GM18498 (cell line): Measurements from ENCODE around the gene ZWILCH.
"Not testable (repeated sequence)": the region's sequence is repeated elsewhere in the genome, so short reads cannot be mapped to it uniquely, and the experiment has no call there.

Source experiments
- ATAC-seq: cut with Tn5 transposase; IDR thresholded peaks from one replicate; pipeline ENCODE4 v1.9.1; 2021; ENCODE audit warnings: mild to moderate bottlenecking, moderate library complexity; ENCODE audit not compliant: unreplicated experiment

Gene ZWILCH

DNA sequence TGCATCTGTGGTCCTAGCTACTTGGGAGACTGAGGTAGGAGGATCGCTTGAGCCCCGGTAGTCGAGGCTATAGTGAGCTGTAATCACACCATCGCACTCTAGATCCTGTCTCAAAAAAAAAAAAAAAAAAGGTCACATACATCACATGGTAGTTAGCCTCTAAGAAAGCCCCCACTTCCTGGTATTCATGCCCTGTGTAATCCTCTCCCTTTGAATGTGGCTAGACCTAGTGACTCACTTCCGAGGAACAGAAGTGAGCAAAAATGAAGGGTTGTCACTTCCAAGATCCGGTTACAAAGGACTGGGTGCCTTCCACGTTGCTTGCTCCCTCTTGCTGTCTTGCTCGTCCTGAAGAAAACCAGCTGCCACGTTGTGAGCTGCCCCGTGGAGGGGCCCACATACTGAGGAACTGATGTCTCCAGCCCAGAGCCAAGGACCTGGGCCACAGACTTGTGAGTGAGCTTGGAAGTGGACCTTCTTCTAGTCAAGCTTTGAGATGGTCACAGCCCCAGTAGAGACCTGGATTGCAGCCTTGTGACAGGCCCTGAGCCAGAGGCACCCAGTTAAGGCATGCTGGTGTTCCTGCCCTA, 73.3 kb downstream of the ZWILCH start:
- no peak for ATAC-seq

DNA sequence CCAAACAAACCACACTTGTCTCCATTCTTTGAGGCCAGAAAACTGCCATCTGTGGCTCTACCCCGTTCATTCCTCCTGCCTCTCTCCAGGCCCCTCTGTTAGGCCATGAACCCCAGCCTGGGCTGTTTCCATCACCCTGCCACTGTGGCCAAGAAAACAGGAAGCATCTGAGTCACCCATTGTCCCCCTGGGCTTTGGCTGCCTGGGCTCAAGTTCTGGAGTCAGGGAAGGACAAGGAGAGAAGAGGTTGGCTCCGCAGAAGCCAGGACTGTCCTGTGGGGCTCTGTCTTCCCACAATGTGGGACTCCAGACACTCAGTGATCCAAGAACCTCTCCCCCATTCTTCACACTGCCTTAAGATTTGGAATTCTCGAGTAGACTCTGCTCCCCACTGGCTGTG, 75.5 kb downstream of the ZWILCH start:
- no peak for ATAC-seq

DNA sequence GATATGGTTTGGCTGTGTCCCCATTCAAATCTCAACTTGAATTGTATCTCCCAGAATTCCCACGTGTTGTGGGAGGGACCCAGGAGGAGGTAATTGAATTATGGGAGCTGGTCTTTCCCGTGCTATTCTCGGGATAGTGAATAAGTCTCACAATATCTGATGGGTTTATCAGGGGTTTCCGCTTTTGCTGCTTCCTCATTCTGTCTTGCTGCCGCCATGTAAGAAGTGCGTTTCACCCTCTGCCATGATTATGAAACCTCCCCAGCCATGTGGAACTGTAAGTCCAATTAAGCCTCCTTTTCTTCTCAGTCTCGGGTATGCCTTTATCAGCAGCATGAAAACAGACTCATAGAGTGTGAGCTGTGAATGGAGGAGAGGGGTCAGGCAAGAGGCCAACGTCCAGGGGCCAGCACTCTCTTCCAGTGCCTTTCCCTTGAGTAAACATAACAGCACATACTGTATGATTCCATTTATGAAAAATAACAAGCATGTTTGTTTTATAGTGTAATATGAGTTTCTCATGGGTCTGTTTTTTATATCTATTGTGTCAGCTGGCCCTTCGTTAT, 76.9 kb downstream of the ZWILCH start:
- ATAC-seq: no peak

DNA sequence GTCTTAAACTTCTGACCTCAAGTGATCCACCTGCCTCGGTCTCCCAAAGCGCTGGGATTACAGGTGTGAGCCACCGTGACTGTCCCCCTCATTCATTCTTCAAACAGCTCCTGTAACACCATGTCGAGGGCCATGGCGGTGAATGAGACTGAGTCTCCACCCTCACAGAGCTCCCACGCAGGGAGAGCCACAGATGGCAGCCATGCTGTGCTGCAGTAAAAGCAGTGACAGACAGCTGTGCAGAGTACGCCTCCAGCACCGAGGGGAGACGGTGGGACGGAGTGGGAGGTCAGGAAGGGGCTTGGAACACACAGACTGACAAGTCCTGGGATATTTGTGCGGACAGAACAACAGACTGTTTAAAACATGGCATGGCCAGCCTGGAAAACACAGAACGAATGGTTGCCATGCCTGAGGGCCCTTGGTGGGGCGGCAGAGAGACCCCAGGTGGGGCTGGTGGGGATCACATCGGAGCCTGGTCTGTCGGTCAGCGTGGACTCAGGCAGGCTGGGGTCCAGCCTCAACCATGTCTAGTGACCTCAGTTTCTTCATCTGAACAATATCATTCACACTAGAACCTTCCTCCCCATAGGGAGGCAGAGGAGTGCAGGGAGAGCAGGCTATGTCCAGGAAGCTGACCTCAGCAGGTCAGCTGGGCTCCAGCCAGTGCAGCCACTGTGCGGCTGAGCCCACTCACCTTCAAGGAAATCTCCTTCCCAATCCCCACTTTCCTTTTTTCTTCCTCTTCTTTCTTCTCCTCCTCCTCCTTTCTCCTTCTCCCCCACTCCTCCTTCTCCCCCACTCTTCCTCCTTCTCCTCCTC, 81.2 kb downstream of the ZWILCH start:
- no peak for ATAC-seq

DNA sequence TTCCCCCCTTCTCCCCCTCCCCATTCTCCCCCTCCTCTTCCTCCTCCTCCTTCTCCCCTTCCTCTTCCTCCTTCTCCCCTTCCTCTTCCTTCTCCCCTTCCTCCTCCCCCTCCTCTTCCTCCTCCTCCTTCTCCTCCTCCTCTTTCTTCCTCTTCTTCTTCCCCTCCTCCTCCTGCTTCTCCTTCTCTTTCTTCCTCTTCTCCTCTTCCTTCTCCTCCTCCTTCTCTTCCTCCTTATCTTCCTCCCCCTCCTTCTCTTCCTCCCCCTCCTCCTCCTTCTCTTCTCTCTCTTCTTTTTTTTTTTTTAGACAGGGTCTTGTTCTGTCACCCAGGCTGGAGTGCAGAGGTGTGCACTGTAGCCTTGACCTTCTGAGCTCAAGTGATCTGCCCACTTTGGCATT, 81.9 kb downstream of the ZWILCH start:
- ATAC-seq: no peak

DNA sequence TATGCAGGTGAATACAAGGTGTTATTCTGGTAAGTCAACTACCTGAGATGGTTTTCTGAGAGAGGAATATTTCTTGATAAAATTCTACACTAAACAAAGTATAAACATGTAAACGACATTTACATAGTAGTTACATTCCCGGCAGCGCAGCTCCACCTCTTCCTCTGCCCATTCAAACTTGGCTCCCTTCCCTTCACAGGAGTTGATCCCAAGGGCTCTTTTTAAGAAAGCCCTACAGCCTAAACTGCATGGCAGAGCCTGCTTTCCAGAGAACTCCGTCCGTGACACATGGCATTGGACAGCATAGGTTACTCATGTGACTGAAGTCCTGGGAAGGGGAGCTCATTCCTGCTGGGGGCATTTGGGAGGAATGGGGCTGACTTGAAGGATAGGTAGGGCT, 82.6 kb downstream of the ZWILCH start:
- ATAC-seq: no peak

DNA sequence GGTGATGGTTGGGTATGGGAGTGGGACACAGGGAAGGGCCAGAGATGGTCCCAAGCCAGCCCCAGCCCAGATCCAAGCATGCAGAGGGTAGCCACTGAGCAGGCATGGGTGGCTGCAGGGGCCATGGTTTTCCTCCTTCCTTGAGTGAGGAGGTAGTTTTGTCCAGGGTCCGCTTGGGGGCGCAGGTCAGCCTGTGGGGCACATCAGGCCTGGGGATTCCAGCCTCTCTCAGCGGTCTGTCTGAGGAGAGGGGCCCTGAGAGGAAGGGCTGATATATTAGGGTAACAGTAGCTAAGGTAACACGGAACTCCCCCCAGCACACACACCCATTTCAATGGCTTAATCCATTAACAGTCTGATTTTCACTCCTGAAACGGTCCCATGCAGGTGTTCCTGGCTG, 83.4 kb downstream of the ZWILCH start:
- no peak for ATAC-seq

DNA sequence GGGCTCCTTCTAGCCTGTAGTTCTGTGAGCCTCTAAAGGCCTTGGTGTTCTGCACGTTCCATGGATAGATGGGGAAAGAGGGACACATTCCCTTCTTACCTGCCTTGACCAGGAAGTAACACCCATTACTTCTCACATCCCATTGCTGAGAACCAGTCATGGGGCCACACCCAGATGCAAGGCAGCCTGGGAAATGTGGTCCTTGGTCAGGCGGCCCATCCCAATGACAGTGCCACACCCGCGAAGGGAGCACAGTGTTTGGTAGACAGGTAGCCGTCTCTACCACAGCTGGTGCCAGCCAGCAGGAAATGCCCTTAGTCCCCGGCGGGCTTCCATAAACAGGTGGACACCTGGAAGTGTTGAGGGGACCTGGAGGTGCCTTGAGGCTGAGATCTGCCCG, 83.8 kb downstream of the ZWILCH start:
- ATAC-seq: no peak

DNA sequence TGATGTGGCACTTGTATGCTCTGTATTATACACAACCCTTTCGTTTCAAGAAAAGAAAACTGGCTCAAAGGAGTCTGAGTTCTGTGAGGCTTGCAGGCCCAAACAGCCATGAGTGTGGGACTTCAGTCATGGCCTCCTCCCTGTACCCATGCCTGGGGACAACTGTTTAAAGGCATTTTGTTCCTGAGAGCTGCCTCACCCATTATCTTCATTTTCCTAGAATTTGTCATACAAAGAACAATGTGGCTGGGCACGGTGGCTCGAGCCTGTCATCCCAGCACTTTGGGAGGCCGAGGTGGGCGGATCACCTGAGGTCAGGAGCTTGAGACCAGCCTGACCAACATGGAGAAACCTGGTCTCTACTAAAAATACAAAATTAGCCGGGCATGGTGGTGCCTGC, 84.3 kb downstream of the ZWILCH start:
- ATAC-seq: not testable (repeated sequence)

DNA sequence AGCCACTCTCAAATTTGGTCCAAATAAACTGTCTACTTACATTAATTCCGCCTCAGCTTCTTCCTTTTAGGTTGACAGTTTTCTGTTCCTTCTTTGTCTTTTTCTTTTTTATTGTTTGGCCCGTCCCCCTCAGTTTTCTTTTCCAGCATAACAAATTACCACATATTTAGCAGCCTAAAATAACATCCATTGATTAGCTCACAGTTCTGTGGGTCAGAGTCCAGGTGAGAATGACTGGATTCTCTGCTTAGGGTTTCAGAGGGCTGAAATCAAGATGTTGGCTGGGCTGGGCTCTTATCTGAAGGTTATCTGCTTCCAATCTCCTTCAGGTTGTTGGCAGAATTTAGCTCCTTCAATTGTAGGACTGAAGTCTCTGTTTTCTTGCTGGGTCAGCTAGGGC, 85.3 kb downstream of the ZWILCH start:
- ATAC-seq: no peak

DNA sequence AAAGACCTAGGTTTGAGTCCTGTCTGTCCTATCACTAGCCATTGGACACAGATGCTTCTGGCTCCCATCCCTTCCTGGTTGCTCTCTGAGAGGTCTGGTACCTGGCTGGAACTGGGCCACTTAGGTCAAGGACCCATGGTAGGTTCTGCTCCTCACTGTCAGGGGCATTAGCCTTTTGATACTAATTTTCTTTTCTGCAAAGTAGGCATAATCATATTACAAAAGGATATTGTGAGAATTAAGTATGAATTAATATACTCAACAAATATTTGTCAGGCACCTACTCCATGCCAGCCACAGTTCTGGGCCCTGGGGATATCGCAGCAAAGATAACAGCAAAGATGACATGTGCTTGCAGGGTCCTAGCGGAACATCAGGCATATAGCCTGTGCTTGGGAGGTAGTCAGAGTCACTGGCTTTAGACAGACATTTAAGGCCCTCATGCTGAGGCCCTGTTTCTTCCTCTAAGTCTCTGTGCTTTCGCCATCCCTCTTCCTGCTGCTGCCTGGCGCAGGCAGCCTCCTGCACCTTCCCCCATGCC, 86.3 kb downstream of the ZWILCH start:
- ATAC-seq: no peak

DNA sequence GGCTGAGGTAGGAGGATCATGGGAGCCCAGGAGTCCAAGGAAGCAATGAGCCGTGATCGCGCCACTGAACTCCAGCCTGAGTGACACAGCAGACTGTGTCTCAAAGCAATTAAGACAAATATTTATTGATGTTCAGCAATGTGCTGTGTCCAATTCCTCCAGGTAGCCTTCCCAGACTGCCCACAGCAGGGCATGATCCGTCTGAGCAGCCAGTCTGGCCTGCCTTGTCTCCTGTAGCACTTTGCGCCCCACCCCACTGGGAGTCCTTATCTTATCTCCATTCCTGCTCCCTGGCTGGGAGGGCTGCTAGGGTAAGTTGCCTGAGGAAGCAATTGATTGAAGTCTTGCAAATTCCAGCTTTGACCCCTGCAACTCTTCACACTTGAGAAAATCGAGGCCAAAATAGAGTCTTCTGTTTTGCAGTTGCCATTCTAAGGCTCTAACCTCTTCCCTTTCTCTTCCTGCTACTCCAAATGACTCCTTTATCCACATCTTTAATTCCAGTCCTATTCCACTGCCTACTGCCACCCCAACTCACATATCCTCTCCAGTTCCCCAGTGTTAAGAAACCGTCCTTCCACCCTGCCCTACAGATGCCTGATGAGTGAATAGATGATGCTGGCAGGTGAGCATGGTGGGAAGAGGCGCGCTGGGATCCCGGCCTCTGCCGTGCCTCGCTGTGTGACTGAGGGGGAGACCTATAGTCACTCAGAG, 87.5 kb downstream of the ZWILCH start:
- ATAC-seq: no peak

DNA sequence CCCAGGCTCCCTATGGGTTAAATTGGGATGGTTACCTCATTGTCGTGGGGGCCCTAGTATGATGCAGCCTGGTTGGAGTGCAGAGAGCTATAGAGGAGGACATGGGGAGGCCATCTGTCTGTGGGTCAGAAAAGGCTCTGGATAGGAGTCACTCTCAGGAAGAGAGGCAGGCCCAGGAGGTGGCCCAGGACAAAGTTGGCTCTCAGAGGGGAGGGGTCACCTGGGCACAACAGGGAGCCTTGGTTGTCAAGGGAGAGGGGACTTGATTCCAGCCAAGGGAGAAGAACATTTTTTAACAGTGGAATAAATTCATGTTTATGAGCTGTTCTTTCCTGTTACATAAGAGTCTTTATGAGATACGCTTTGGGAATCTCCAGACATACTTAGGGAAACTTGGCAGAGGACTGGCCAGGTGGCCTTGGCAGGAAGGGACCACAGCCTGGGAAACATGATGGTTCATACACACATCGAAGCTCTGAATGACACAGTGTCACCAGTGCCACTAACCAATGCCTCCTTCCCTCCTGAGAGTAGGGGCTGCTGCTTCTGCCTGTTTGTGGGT, 88.2 kb downstream of the ZWILCH start:
- ATAC-seq: no peak

DNA sequence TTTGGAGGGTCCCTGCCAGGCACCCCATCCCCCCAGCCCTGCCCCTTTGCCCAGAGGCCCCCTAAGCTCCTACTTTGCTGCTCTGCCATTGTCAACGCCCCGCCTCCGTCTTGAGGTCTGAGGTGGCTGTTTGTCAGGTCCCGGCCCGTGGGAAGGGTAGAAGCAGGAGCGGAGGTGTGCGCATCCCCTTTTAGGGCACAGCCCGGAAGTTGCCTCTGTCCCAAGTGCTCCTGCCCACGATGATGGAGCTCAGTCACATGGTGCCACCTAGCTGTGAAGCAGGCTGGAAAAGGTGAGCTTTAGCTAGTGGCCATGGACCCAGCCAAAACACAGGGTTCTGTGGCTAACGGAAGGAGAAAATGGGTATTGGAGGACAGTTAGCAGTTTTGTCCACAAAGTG, 89.2 kb downstream of the ZWILCH start:
- ATAC-seq: no peak

DNA sequence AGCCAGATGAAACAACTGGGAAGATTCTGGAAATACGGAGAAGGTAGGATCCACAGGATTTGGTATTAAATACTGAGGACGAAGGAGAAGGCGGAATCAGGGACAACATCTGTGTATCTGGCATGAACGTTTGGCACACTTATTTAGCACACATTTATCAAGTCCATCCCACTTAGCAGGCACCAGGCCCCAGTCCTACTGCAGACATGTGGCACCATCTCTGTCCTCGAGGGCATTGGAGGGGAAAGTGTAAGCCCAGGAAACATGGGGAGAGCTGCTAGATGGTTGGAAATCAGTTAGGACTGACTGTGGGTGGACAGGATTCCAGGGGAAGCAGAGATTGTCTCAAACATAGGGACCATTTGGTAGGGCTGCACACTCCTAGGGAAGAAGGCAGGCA, 89.7 kb downstream of the ZWILCH start:
- no peak for ATAC-seq

DNA sequence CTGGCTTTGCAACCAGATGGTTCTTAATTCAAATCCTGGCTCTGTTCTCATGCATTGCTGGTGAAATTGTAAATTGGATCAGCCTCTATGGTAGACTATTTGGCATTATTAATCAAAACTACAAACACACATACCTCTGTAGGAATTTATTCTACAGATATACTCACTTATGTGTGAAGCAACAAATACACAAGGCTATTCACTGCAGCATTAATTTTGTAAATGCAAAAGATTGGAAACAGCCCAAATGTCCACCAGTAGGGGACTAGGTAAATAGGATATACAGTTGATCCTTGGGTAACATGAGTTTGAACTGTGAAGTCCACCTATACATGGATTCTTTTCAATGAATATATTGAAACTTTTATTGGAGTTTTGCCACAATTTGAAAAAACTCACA, 90.2 kb downstream of the ZWILCH start:
- ATAC-seq: no peak

DNA sequence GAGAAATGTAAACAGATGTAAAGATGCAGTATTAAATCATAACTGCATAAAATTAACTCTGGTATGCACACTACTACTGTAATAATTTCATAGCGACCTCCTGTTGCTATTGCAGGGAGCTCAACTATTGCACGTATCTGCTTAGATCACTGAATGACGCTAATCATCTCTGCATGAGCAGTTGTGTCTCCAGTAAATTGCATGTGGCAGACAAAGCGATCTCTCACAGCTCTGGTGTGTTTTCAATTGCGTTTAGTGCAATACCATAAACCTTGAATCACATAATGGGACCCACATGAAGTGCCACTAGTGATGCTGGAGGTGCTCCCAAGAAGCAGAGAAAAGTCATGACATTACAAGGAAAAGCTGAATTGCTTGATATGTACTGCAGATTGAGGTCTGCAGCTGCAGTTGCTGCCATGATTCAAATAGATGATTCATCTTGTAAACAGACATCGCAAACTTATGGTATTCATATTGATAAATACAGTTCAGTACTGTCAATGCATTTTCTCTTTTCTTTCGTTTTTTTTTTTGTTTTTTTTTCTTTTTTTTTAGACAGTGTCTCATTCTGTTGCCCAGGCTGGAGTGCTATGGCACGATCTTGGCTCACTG, 90.9 kb downstream of the ZWILCH start:
- no peak for ATAC-seq

DNA sequence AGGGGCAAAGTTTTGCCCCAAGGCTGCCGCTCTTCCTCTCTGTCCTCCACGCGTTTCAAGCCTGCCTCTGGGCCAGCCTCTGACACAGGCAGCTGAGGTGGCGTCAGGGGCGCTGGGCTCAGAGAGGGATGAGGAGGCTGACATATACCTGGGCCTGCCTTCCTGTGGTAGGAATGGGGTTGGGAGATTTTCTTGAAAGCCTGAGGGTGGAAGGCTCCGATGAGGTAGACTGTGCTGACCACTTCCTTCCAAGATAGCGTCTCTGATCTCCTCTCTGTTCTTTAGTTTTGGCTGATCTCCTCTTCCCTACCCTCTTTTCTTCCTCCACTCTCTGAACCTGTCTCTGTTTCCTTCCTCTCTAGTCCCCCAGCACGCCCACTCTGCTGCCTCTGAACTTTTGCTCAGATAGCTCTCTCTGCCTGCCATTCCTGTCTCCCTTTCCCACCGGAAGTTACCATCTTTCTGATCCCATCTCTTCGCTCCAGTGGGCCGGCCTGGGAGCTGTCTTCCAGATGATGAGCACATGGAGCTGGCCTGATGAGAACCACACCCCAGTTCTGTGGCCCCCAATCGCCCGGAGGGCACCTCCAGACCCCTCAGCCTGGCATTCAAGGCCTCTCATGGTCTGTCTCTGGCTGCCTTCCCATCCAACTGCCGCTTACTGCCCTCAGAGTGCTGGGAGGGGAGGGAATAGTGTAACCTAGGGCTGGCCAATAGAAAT, 93.1 kb downstream of the ZWILCH start:
- ATAC-seq: no peak
